ENCODE data around the gene SELENOP.

GRCh38 chr5:42784132-42784531, 27.6 kb downstream of the SELENOP start:
- TF ChIP-seq CREB5 (CRISPR knock-in tag; IDR thresholded peaks at IDR 0.05; ENCODE audit: low read depth) (no peak), SNAI2 (CRISPR knock-in tag; IDR thresholded peaks at IDR 0.05) (no peak), ZFP30 (CRISPR knock-in tag; IDR thresholded peaks at IDR 0.05) (no peak), TOX (CRISPR knock-in tag; IDR thresholded peaks at IDR 0.05; ENCODE audit: borderline replicate concordance) (no peak), ZFP3 (CRISPR knock-in tag; IDR thresholded peaks at IDR 0.05) (no peak), ISL1 (CRISPR knock-in tag; IDR thresholded peaks at IDR 0.05) (no peak), PATZ1 (CRISPR knock-in tag; IDR thresholded peaks at IDR 0.05; ENCODE audit: borderline replicate concordance) (no peak), ZNF565 (CRISPR knock-in tag; conservative IDR thresholded peaks at IDR 0.05; ENCODE audit: low read depth) (no peak), ZNF70 (CRISPR knock-in tag; IDR thresholded peaks at IDR 0.05) (no peak), ESRRG (CRISPR knock-in tag; IDR thresholded peaks at IDR 0.05) (no peak), CSDC2 (CRISPR knock-in tag; IDR thresholded peaks at IDR 0.05) (no peak)
